Gastrocnemius medialis (tissue), 4 donors: ENCODE measurements around the gene NACAD. TPM values are rescaled to one million over a fixed set of nuclear protein-coding genes. Genes with fewer than 3 reads are reported as not detected.

Experiments used
- ATAC-seq, 2 donors: fragments of 150-250 bp; one replicate each; pipeline ENCODE4 v1.9.1; 2016
- DNase-seq, 2 donors: peaks; one replicate each; pipeline ENCODE4 v3.0.0-alpha.2; 2019
- H3K27ac ChIP-seq, 4 donors: fragments of 200-600 bp; sonication (generic); 1 replicate in 1 of 4; 2 replicates in 3 of 4; pipeline ENCODE4 v1.5.1; 2016 to 2018; ENCODE audit warnings: mild to moderate bottlenecking in 2 of 4, moderate library complexity in 1 of 4
- H3K27me3 ChIP-seq, 3 donors: fragments of 200-600 bp; sonication (generic) in 2 of 3; 1 replicate in 1 of 3; 2 replicates in 2 of 3; pipeline versions ENCODE4 v1.5.1 to v1.6.0; 2016 to 2019; ENCODE audit warnings: mild to moderate bottlenecking in 1 of 3, moderate library complexity in 1 of 3
- H3K36me3 ChIP-seq, 2 donors: fragments of 200-600 bp; sonication (generic) in 1 of 2; one replicate each; pipeline ENCODE4 v1.5.1; 2017 to 2018
- H3K4me1 ChIP-seq, 2 donors: fragments of 200-600 bp; sonication (generic) in 1 of 2; one replicate each; pipeline ENCODE4 v1.5.1; 2016 to 2017; ENCODE audit warnings: mild to moderate bottlenecking in 2 of 2
- H3K4me3 ChIP-seq, 4 donors: fragments of 200-600 bp; sonication (generic) in 3 of 4; 1 replicate in 1 of 4; 2 replicates in 3 of 4; pipeline ENCODE4 v1.5.1; 2016 to 2019; ENCODE audit warnings: mild to moderate bottlenecking in 2 of 4
- H3K9me3 ChIP-seq, 3 donors: fragments of 200-600 bp; sonication (generic) in 2 of 3; 1 replicate in 1 of 3; 2 replicates in 2 of 3; pipeline ENCODE4 v1.5.1; 2016 to 2019
- CTCF ChIP-seq, 5 experiments: fragments of 450-650 bp in 3 of 5; fragments of 200-600 bp in 2 of 5; sonication (generic) in 2 of 5; IDR thresholded peaks in 4 of 5; conservative IDR thresholded peaks in 1 of 5; 1 replicate in 4 of 5; 2 replicates in 1 of 5; pipeline ENCODE4 v1.5.1; 2016 to 2019; ENCODE audit warnings: antibody characterized with exemption in 5 of 5, mild to moderate bottlenecking in 3 of 5, moderate library complexity in 3 of 5
- POLR2A ChIP-seq, 2 donors: fragments of 450-650 bp; IDR thresholded peaks; one replicate each; pipeline ENCODE4 v1.6.1; 2017; ENCODE audit warnings: antibody characterized with exemption in 2 of 2, mild to moderate bottlenecking in 2 of 2, moderate library complexity in 2 of 2
- in situ Hi-C, 4 donors: fragments of 200-750 bp; cut with MboI; loops; one replicate each; pipeline versions ENCODE4 v1.15.0 to v1.8.0; 2017; ENCODE audit warnings: low sequenced_read_pairs in 4 of 4
- intact Hi-C: fragments of 100-400 bp; cut with DNase I; formaldehyde crosslinking; loops from one replicate; pipeline ENCODE4 v1.15.1; 2023; ENCODE audit warnings: low total_unique reads
- total RNA-seq, 4 donors: library from RNA; depleted of rRNA; stranded (reverse); fragments of >200 nt; gene quantifications; one replicate each; pipeline versions ENCODE4 v1.1.0 to v1.2.3, GENCODE V29; 2016

NACAD gene
- total RNA-seq, 4 donors from 2014 or later = 0.46 to 1.5 (median 1.1) TPM

- in situ Hi-C loops (no loop called here), intact Hi-C loops (no loop called here)
- Histone ChIP-seq H3K4me3 (no peak overlapping the region), H3K27me3 (no peaks in the 10 kb centered on the region), H3K4me1 (no peaks in the 10 kb centered on the region), H3K27ac (no peak overlapping the region), H3K36me3 (peaks cover 0 to 53% of the 10 kb centered on the region in 2 donors), H3K9me3 (no peaks in the 10 kb centered on the region)
- TF ChIP-seq POLR2A (IDR thresholded peaks at IDR 0.05) (no peak), CTCF (IDR thresholded peaks at IDR 0.05 in 4 of 5, conservative IDR thresholded peaks at IDR 0.05 in 1 of 5) (no peak)
- no peak for ATAC-seq
- DNase-seq = no peak
Observed at GRCh38 chr7:45076946-45077345, 11.8 kb downstream of the NACAD start.

- H3K4me3 ChIP-seq = no peak overlapping the region
- peaks cover 0 to 61% of the 10 kb centered on the region in 2 donors for H3K36me3 ChIP-seq
- in situ Hi-C loops (no loop called here), intact Hi-C loops (no loop called here)
- no peak for DNase-seq
- no peaks in the 10 kb centered on the region for H3K4me1 ChIP-seq
- no peaks in the 10 kb centered on the region for H3K27me3 ChIP-seq
- ATAC-seq = no peak
- TF ChIP-seq POLR2A (IDR thresholded peaks at IDR 0.05) = no peak
- no peak for TF ChIP-seq CTCF (IDR thresholded peaks at IDR 0.05 in 4 of 5, conservative IDR thresholded peaks at IDR 0.05 in 1 of 5)
- H3K9me3 ChIP-seq = no peaks in the 10 kb centered on the region
- H3K27ac ChIP-seq = no peak overlapping the region
Observed at GRCh38 chr7:45075871-45076796, 12.6 kb downstream of the NACAD start.

- TF ChIP-seq CTCF (IDR thresholded peaks at IDR 0.05 in 4 of 5, conservative IDR thresholded peaks at IDR 0.05 in 1 of 5) = no peak
- no peak for TF ChIP-seq POLR2A (IDR thresholded peaks at IDR 0.05)
- intact Hi-C loops (no loop called here), in situ Hi-C loops (no loop called here)
- DNase-seq = no peak
- Histone ChIP-seq H3K9me3 (no peaks in the 10 kb centered on the region), H3K27ac (no peak overlapping the region), H3K27me3 (no peaks in the 10 kb centered on the region), H3K36me3 (peaks cover 0 to 64% of the 10 kb centered on the region in 2 donors), H3K4me1 (no peaks in the 10 kb centered on the region), H3K4me3 (no peak overlapping the region)
- ATAC-seq = no peak
Observed at GRCh38 chr7:45075355-45075644, 13.5 kb downstream of the NACAD start.

GRCh38 chr7:45074528-45075354 lies 14.0 kb downstream of the NACAD start:
- DNase-seq = no peak
- no peak overlapping the region for H3K4me3 ChIP-seq
- no peak for ATAC-seq
- peaks cover 0 to 69% of the 10 kb centered on the region in 2 donors for H3K36me3 ChIP-seq
- H3K4me1 ChIP-seq = no peaks in the 10 kb centered on the region
- H3K27ac ChIP-seq = no peak overlapping the region
- intact Hi-C loops (no loop called here), in situ Hi-C loops (no loop called here)
- TF ChIP-seq CTCF (IDR thresholded peaks at IDR 0.05 in 4 of 5, conservative IDR thresholded peaks at IDR 0.05 in 1 of 5) (no peak), POLR2A (IDR thresholded peaks at IDR 0.05) (no peak)
- no peaks in the 10 kb centered on the region for H3K27me3 ChIP-seq
- H3K9me3 ChIP-seq = no peaks in the 10 kb centered on the region
